Measurements from ENCODE around the gene CDC42BPG. TPM values are rescaled to one million over a fixed set of nuclear protein-coding genes. Genes with fewer than 3 reads are reported as not detected.

The CDC42BPG gene
- 1.3 to 1.8 TPM (median 1.5 TPM) in 5 replicates for total RNA-seq (2022; extraction: Qiagen RNA extraction)

GRCh38 chr11:64844330-64845128 lies at the start of gene CDC42BPG:
Gene CDC42BPG, minus strand, starts transcription at chr11:64844653. Its CDS starts 84 bp downstream, at chr11:64844569.

GRCh38 chr11:64878494-64879243 lies 34.2 kb upstream of the CDC42BPG start, which contains the start of gene EHD1:
Gene EHD1, minus strand, starts transcription at chr11:64878621. Its CDS starts 157 bp downstream, at chr11:64878464.

GRCh38 chr11:64810271-64810890 lies 34.1 kb downstream of the CDC42BPG start, which contains the start of gene MEN1:
Gene MEN1, minus strand, starts transcription at chr11:64810551. Its CDS starts 442 bp downstream, at chr11:64810109.

GRCh38 chr11:64803158-64803845 lies 41.2 kb downstream of the CDC42BPG start, which contains the start of gene MAP4K2:
Gene MAP4K2, minus strand, starts transcription at chr11:64803214. Its CDS starts 65 bp downstream, at chr11:64803149.

GRCh38 chr11:64778473-64779298 lies 65.8 kb downstream of the CDC42BPG start, which contains the start of gene SF1:
Gene SF1, minus strand, starts transcription at chr11:64778542. Its CDS starts 150 bp downstream, at chr11:64778392.

Other genes starting within 250 kb of the CDC42BPG start
- 0.15 to 0.28 TPM (median 0.24 TPM) in 5 replicates for gene NRXN2, start 121.5 kb downstream of the CDC42BPG start, total RNA-seq (2022; extraction: Qiagen RNA extraction)
- gene RASGRP2, start 100.5 kb downstream of the CDC42BPG start, total RNA-seq (2022; extraction: Qiagen RNA extraction): 0.94 to 2.3 TPM (median 2.0 TPM) in 5 replicates
- 0.23 to 0.52 TPM (median 0.27 TPM) in 5 replicates for gene PYGM, start 84.7 kb downstream of the CDC42BPG start, total RNA-seq (2022; extraction: Qiagen RNA extraction)
- 146 to 212 TPM (median 156 TPM) in 5 replicates for gene SF1, start 66.1 kb downstream of the CDC42BPG start, total RNA-seq (2022; extraction: Qiagen RNA extraction)
- gene MAP4K2, start 41.4 kb downstream of the CDC42BPG start, total RNA-seq (2022; extraction: Qiagen RNA extraction): 5.3 to 8.8 TPM (median 8.4 TPM) in 5 replicates
- gene MEN1, start 34.1 kb downstream of the CDC42BPG start, total RNA-seq (2022; extraction: Qiagen RNA extraction): 28.8 to 40.9 TPM (median 38.1 TPM) in 5 replicates
- 94.8 to 121 TPM (median 111 TPM) in 5 replicates for gene EHD1, start 34.0 kb upstream of the CDC42BPG start, total RNA-seq (2022; extraction: Qiagen RNA extraction)
- gene ATG2A, start 72.6 kb upstream of the CDC42BPG start, total RNA-seq (2022; extraction: Qiagen RNA extraction): 13.7 to 22.4 TPM (median 20.9 TPM) in 5 replicates
- 3.4 to 5.3 TPM (median 4.5 TPM) in 5 replicates for gene PPP2R5B, start 80.0 kb upstream of the CDC42BPG start, total RNA-seq (2022; extraction: Qiagen RNA extraction)
- gene GPHA2, start 91.2 kb upstream of the CDC42BPG start, total RNA-seq (2022; extraction: Qiagen RNA extraction): not detected in 5 replicates
- not detected in 5 replicates for gene MAJIN, start 127.5 kb upstream of the CDC42BPG start, total RNA-seq (2022; extraction: Qiagen RNA extraction)
- gene BATF2, start 152.3 kb upstream of the CDC42BPG start, total RNA-seq (2022; extraction: Qiagen RNA extraction): 0.58 to 0.79 TPM (median 0.63 TPM) in 5 replicates
- gene ARL2, start 169.5 kb upstream of the CDC42BPG start, total RNA-seq (2022; extraction: Qiagen RNA extraction): 162 to 198 TPM (median 189 TPM) in 5 replicates
- gene SNX15, start 182.8 kb upstream of the CDC42BPG start, total RNA-seq (2022; extraction: Qiagen RNA extraction): 20.8 to 25.4 TPM (median 23.6 TPM) in 5 replicates
- 35.4 to 58.5 TPM (median 57.6 TPM) in 5 replicates for gene SAC3D1, start 196.6 kb upstream of the CDC42BPG start, total RNA-seq (2022; extraction: Qiagen RNA extraction)
- not detected in 5 replicates for gene NAALADL1, start 213.9 kb upstream of the CDC42BPG start, total RNA-seq (2022; extraction: Qiagen RNA extraction)
- gene CDCA5, start 239.4 kb upstream of the CDC42BPG start, total RNA-seq (2022; extraction: Qiagen RNA extraction): 67.5 to 78.7 TPM (median 73.1 TPM) in 5 replicates
- 35.1 to 37.1 TPM (median 36.6 TPM) in 5 replicates for gene ZFPL1, start 239.6 kb upstream of the CDC42BPG start, total RNA-seq (2022; extraction: Qiagen RNA extraction)

All from A549 treated with AZD2906 at 1 μM for 4 hours (cell line).